K562 (cell line): Measurements from ENCODE around the gene DNAJC12. TPM values are rescaled to one million over a fixed set of nuclear protein-coding genes. Genes with fewer than 3 reads are reported as not detected.
A peak's percentile ranks its signal among the peaks of the same experiment; 100 is the strongest.

Experiments used
- BCOR ChIP-seq: fragments of 450-650 bp; IDR thresholded peaks from 2 replicates; pipeline ENCODE4 v1.6.1; 2016
- BMI1 ChIP-seq: fragments of 150-350 bp; IDR thresholded peaks from 2 replicates; pipeline ENCODE4 v1.6.1; 2014; ENCODE audit warnings: low read length
- CTCF ChIP-seq, 3 experiments: IDR thresholded peaks in 2 of 3; conservative IDR thresholded peaks in 1 of 3; 2 replicates each; pipeline ENCODE4 v1.5.1; 2011 to 2012; ENCODE audit warnings: low read length in 3 of 3, mild to moderate bottlenecking in 3 of 3, control low read depth in 2 of 3, improper control_type of control experiment in 1 of 3, inconsistent platforms in 1 of 3, low read depth in 1 of 3, mixed read lengths in 1 of 3, moderate library complexity in 1 of 3; ENCODE audit not compliant: insufficient read depth in 2 of 3
- EP400 ChIP-seq: fragments of 450-650 bp; IDR thresholded peaks from 2 replicates; pipeline ENCODE4 v1.6.1; 2017; ENCODE audit warnings: antibody characterized with exemption, mild to moderate bottlenecking, moderate library complexity
- HDAC6 ChIP-seq: IDR thresholded peaks from 2 replicates; pipeline ENCODE4 v1.6.1; 2012; ENCODE audit warnings: low read depth, mild to moderate bottlenecking, control low read depth, inconsistent platforms, low read length, moderate library complexity
- HES1 ChIP-seq: fragments of 450-650 bp; IDR thresholded peaks from 2 replicates; pipeline ENCODE4 v1.6.1; 2016; ENCODE audit warnings: low read depth, mild to moderate bottlenecking, moderate library complexity
- KAT7 ChIP-seq: sonication (generic); formaldehyde crosslinking; IDR thresholded peaks from 2 replicates; pipeline ENCODE4 v1.8.0; 2022; ENCODE audit warnings: missing genetic modification reagents, mild to moderate bottlenecking, borderline replicate concordance
- KDM4B ChIP-seq, 2 experiments: fragments of 450-650 bp in 1 of 2; sonication (generic) in 1 of 2; IDR thresholded peaks; 2 replicates each; pipeline ENCODE4 v1.6.1; 2016 to 2017; ENCODE audit warnings: borderline replicate concordance in 2 of 2, antibody characterized with exemption in 1 of 2, low read depth in 1 of 2, mild to moderate bottlenecking in 1 of 2
- L3MBTL2 ChIP-seq: fragments of 450-650 bp; IDR thresholded peaks from 2 replicates; pipeline ENCODE4 v1.6.1; 2016; ENCODE audit warnings: mild to moderate bottlenecking, moderate library complexity
- NEUROD1 ChIP-seq: fragments of 150-350 bp; IDR thresholded peaks from 2 replicates; pipeline ENCODE4 v1.6.1; 2014; ENCODE audit warnings: borderline replicate concordance, low read length, low read depth; ENCODE audit not compliant: partially characterized antibody
- PML ChIP-seq: IDR thresholded peaks from 2 replicates; pipeline ENCODE4 v1.6.1; 2012; ENCODE audit warnings: low read length, inconsistent platforms
- POLR2AphosphoS5 ChIP-seq: IDR thresholded peaks from 2 replicates; pipeline ENCODE4 v1.6.1; 2011; ENCODE audit warnings: mild to moderate bottlenecking, low read depth, low read length, moderate library complexity; ENCODE audit not compliant: control insufficient read depth, insufficient read depth
- POLR2H ChIP-seq: IDR thresholded peaks from 2 replicates; pipeline ENCODE4 v1.6.1; 2016; ENCODE audit warnings: missing genetic modification characterization, low read depth, mild to moderate bottlenecking, control low read depth, missing compliant biosample characterization, moderate library complexity
- PPARD ChIP-seq: fragments of 250-450 bp; sonication (Bioruptor Pico); IDR thresholded peaks from 2 replicates; pipeline ENCODE4 v1.8.0; 2022; ENCODE audit warnings: inconsistent platforms, mild to moderate bottlenecking, moderate library complexity
- RAD51 ChIP-seq: fragments of 450-650 bp; IDR thresholded peaks from 2 replicates; pipeline ENCODE4 v1.7.1; 2016; ENCODE audit warnings: low read depth, mild to moderate bottlenecking, borderline replicate concordance
- RUNX1 ChIP-seq: sonication (generic); IDR thresholded peaks from 2 replicates; pipeline ENCODE4 v1.6.1; 2016; ENCODE audit warnings: antibody characterized with exemption, low read depth
- SAFB ChIP-seq: fragments of 200-400 bp; formaldehyde crosslinking; IDR thresholded peaks from 2 replicates; pipeline ENCODE4 v1.6.1; 2017; ENCODE audit warnings: low read depth, low read length, borderline replicate concordance
- SAP30 ChIP-seq: fragments of 200-600 bp; sonication (generic); IDR thresholded peaks from 2 replicates; pipeline ENCODE4 v1.6.1; 2012; ENCODE audit warnings: borderline replicate concordance, low read depth, mild to moderate bottlenecking, moderate library complexity, low read length, control low read depth, inconsistent platforms; ENCODE audit not compliant: insufficient read depth, poor library complexity, severe bottlenecking
- SOX6 ChIP-seq: fragments of 450-650 bp; IDR thresholded peaks from 2 replicates; pipeline ENCODE4 v1.6.1; 2014; ENCODE audit warnings: mild to moderate bottlenecking
- STAG1 ChIP-seq: sonication (generic); formaldehyde crosslinking; IDR thresholded peaks from 2 replicates; pipeline ENCODE4 v1.5.0; 2020; ENCODE audit warnings: missing genetic modification reagents, borderline replicate concordance
- YY1 ChIP-seq, 3 experiments: IDR thresholded peaks; 2 replicates each; pipeline ENCODE4 v1.6.1; 2011; ENCODE audit warnings: low read length in 2 of 3, mild to moderate bottlenecking in 2 of 3, moderate library complexity in 2 of 3, borderline replicate concordance in 1 of 3, control low read depth in 1 of 3, low read depth in 1 of 3; ENCODE audit not compliant: insufficient read depth in 3 of 3, insufficient replicate concordance in 2 of 3, control insufficient read depth in 1 of 3, insufficient read length in 1 of 3; ENCODE audit errors: extremely low read depth in 1 of 3
- ZKSCAN1 ChIP-seq: fragments of 150-350 bp; IDR thresholded peaks from 2 replicates; pipeline ENCODE4 v1.6.1; 2016; ENCODE audit warnings: low read depth, low read length
- ZNF224 ChIP-seq: sonication (generic); formaldehyde crosslinking; IDR thresholded peaks from 2 replicates; pipeline ENCODE4 v1.8.0; 2022; ENCODE audit warnings: mild to moderate bottlenecking, missing genetic modification reagents
- ZNF316 ChIP-seq: fragments of 450-650 bp; IDR thresholded peaks from 2 replicates; pipeline ENCODE4 v1.6.1; 2016
- ZNF586 ChIP-seq: fragments of 450-650 bp; formaldehyde crosslinking; conservative IDR thresholded peaks from 2 replicates; pipeline ENCODE4 v1.4.0; 2020; ENCODE audit warnings: mild to moderate bottlenecking, moderate library complexity
- ZNF707 ChIP-seq: fragments of 250-450 bp; sonication (Bioruptor Pico); conservative IDR thresholded peaks from 2 replicates; pipeline ENCODE4 v1.8.0; 2022; ENCODE audit warnings: inconsistent platforms, mild to moderate bottlenecking, moderate library complexity
- polyA plus RNA-seq, 8 experiments: library from polyadenylated mRNA; depleted of rRNA in 4 of 8; stranded (reverse) in 5 of 8; unstranded in 3 of 8; fragments of >200 nt; fragmentation: Nextera tagmentation in 2 of 8; fragmentation: Illumina TruSeq in 1 of 8; extraction: Ambion mirVana in 2 of 8; extraction: Trizol in 1 of 8; gene quantifications; 2 replicates each; pipeline versions ENCODE4 v1.2.1 to v1.2.3, GENCODE V29; 2011 to 2014; ENCODE audit warnings: inconsistent platforms in 1 of 8, missing spikeins in 1 of 8
- total RNA-seq, 7 experiments: library from RNA; depleted of rRNA in 6 of 7; stranded (reverse); fragments of >200 nt in 6 of 7; fragmentation: Illumina TruSeq in 2 of 7; extraction: Trizol in 2 of 7; gene quantifications; 2 replicates each; pipeline versions ENCODE4 v1.2.1 to v1.2.3, GENCODE V29; 2011 to 2021; ENCODE audit warnings: low replicate concordance in 1 of 7

DNAJC12 gene
- total and polyA plus RNA-seq, 9 of the 15 experiments (the other 6 are each of a cell fraction or from before 2014, with no cell fraction given) = 7.4 to 95.9 (median 68.5) TPM

- TF ChIP-seq CTCF (IDR thresholded peaks at IDR 0.05 in 2 of 3, conservative IDR thresholded peaks at IDR 0.05 in 1 of 3; ENCODE audit: insufficient read depth in 2 of 3, low read depth in 1 of 3, low read length in 3 of 3) (no peak; a peak in 1 of 6 replicates), KAT7 (CRISPR knock-in tag) (peak; percentile 96; the same call in 1 of the 2 replicates), SAFB (no peak), ZNF316 (no peak), HES1 (0 out of 2 replicates have a peak, but pooled peaks have one; percentile 44), NEUROD1 (peak; percentile 69), RUNX1 (no peak), SAP30 (peak; percentile 45), PML (no peak; the same call in 1 of the 2 replicates), STAG1 (CRISPR knock-in tag) (no peak), YY1 (IDR thresholded peaks at IDR 0.05; ENCODE audit: borderline replicate concordance in 1 of 3, control insufficient read depth in 1 of 3, extremely low read depth in 1 of 3, insufficient read depth in 3 of 3, insufficient read length in 1 of 3, insufficient replicate concordance in 2 of 3, low read depth in 1 of 3, low read length in 2 of 3) (peak in 2 of 3 experiments; percentile 53 to 82), ZNF586 (CRISPR knock-in tag) (0 out of 2 replicates have a peak, but pooled peaks have one; percentile 58), L3MBTL2 (peak; percentile 96), BCOR (peak; percentile 85), EP400 (peak; percentile 59), HDAC6 (peak; percentile 91; the same call in 1 of the 2 replicates), KDM4B (IDR thresholded peaks at IDR 0.05; ENCODE audit: borderline replicate concordance in 2 of 2, low read depth in 1 of 2) (0 out of 4 replicates have a peak, but pooled peaks of 1 of the 2 experiments have one; percentile 63), POLR2AphosphoS5 (no peak), PPARD (no peak), ZNF224 (CRISPR knock-in tag) (no peak), ZNF707 (CRISPR knock-in tag) (0 out of 2 replicates have a peak, but pooled peaks have one; percentile 27), SOX6 (peak; percentile 43; the same call in 1 of the 2 replicates), RAD51 (no peak), ZKSCAN1 (peak; percentile 74; the same call in 1 of the 2 replicates), POLR2H (tag) (peak; percentile 100), BMI1 (no peak)
Observed at GRCh38 chr10:67764012-67764822, 73.8 kb downstream of the DNAJC12 start (continued).
